K562 (cell line): Measurements from ENCODE around the gene CDKN2B-AS1. TPM values are rescaled to one million over a fixed set of nuclear protein-coding genes. Genes with fewer than 3 reads are reported as not detected.

Source experiments
- ATAC-seq: fragments of 200-7000 bp; cut with Tn5 transposase; 3 replicates; pipeline ENCODE4 v1.9.1; 2020; ENCODE audit warnings: moderate library complexity
- BruUV-seq: library from RNA; stranded (reverse); fragments of 400-500 nt; replicated peaks from 2 replicates; lab custom pipeline; 2021; lab: Mats Ljungman, UMichigan
- CTCF ChIA-PET: fragments of 300-600 bp; formaldehyde crosslinking; extraction: SDS; loops from one replicate; lab custom pipeline; 2021; ENCODE audit warnings: low intra/inter-chr PET ratio; lab: Yijun Ruan, JAX
- POLR2A ChIA-PET: fragments of 300-600, 350-650 bp; sonication (Branson Sonifier 250); formaldehyde crosslinking; extraction: SDS; loops from one replicate; lab custom pipeline; 2021; ENCODE audit warnings: antibody characterized with exemption, inconsistent platforms; lab: Yijun Ruan, JAX
- DNase-seq, 4 experiments: peaks; one replicate each; pipeline versions ENCODE4 v3.0.0 to v3.0.0-alpha.2; 2011 to 2018; ENCODE audit warnings: low spot score in 3 of 4, mixed read lengths in 3 of 4; ENCODE audit errors: extremely low read depth in 1 of 4
- FAIRE-seq: peaks from 2 replicates; lab custom pipeline; 2011; peaks lifted over from hg19 to GRCh38; lab: Jason Lieb, UNC
- H2AFZ ChIP-seq: 2 replicates; pipeline ENCODE4 v1.6.0; 2011; ENCODE audit warnings: low read depth, low read length, control low read depth, inconsistent platforms
- H3K27ac ChIP-seq: fragments of 200-600 bp; 3 replicates; pipeline ENCODE4 v1.8.0; 2011; ENCODE audit warnings: low read depth, mild to moderate bottlenecking, control low read depth, inconsistent platforms, low read length, moderate library complexity, mixed read lengths; ENCODE audit errors: extremely low read depth
- H3K27me3 ChIP-seq, 2 experiments: fragments of 300-600 bp in 1 of 2; 2 replicates in 1 of 2; 3 replicates in 1 of 2; pipeline versions ENCODE4 v1.6.0 to v1.8.0; 2011; ENCODE audit warnings: inconsistent platforms in 2 of 2, low read length in 2 of 2, mild to moderate bottlenecking in 1 of 2, mixed read lengths in 1 of 2, moderate library complexity in 1 of 2; ENCODE audit not compliant: control insufficient read depth in 2 of 2, insufficient read depth in 2 of 2
- H3K36me3 ChIP-seq: fragments of 300-600 bp; 3 replicates; pipeline ENCODE4 v1.8.0; 2011; ENCODE audit warnings: mild to moderate bottlenecking, low read length, inconsistent platforms; ENCODE audit not compliant: control insufficient read depth, insufficient read depth
- H3K4me1 ChIP-seq, 2 experiments: fragments of 200-600 bp in 1 of 2; replicated peaks in 1 of 2; 2 replicates in 1 of 2; 3 replicates in 1 of 2; pipeline versions ENCODE4 v1.5.1 to v1.8.0; 2011; ENCODE audit warnings: inconsistent platforms in 2 of 2, low read length in 2 of 2, mild to moderate bottlenecking in 1 of 2, mixed read lengths in 1 of 2, moderate library complexity in 1 of 2; ENCODE audit not compliant: control insufficient read depth in 2 of 2, insufficient read depth in 2 of 2
- H3K4me2 ChIP-seq: 2 replicates; pipeline ENCODE4 v1.6.1; 2011; ENCODE audit warnings: low read length, control low read depth, inconsistent platforms, mixed read lengths; ENCODE audit not compliant: insufficient read depth
- H3K4me3 ChIP-seq: fragments of 200-600 bp; sonication (generic), shearing (Covaris generic); 2 replicates; pipeline ENCODE4 v1.5.1; 2016; ENCODE audit warnings: control low read depth, inconsistent platforms
- H3K79me2 ChIP-seq: fragments of 200-600 bp; 3 replicates; pipeline ENCODE4 v1.8.0; 2011; ENCODE audit warnings: low read length, inconsistent platforms; ENCODE audit not compliant: control insufficient read depth, insufficient read depth
- H3K9ac ChIP-seq, 2 experiments: 2 replicates each; pipeline versions ENCODE4 v1.6.0 to v1.6.1; 2011; ENCODE audit warnings: low read depth in 2 of 2, low read length in 2 of 2, control low read depth in 1 of 2, inconsistent platforms in 1 of 2, mild to moderate bottlenecking in 1 of 2, mixed read lengths in 1 of 2; ENCODE audit not compliant: insufficient read depth in 1 of 2
- H3K9me1 ChIP-seq: one replicate; pipeline ENCODE4 v1.6.0; 2011; ENCODE audit warnings: inconsistent platforms, mild to moderate bottlenecking, low read length, moderate library complexity; ENCODE audit not compliant: control insufficient read depth, insufficient read depth
- H3K9me3 ChIP-seq: replicated peaks from 2 replicates; pipeline ENCODE4 v1.5.1; 2011; ENCODE audit warnings: low read depth, low read length, inconsistent platforms; ENCODE audit not compliant: control insufficient read depth, insufficient read depth
- H4K20me1 ChIP-seq: replicated peaks from 2 replicates; pipeline ENCODE4 v1.6.1; 2011; ENCODE audit warnings: low read length, inconsistent platforms, mixed read lengths; ENCODE audit not compliant: control insufficient read depth, insufficient read depth
- BCL6 ChIP-seq: fragments of 250-450 bp; sonication (Bioruptor Pico); IDR thresholded peaks from 2 replicates; pipeline ENCODE4 v1.4.0; 2020
- CREM ChIP-seq: IDR thresholded peaks from 2 replicates; pipeline ENCODE4 v1.6.1; 2014; ENCODE audit warnings: antibody characterized with exemption, low read depth
- EP300 ChIP-seq: IDR thresholded peaks from 2 replicates; pipeline ENCODE4 v1.6.1; 2012; ENCODE audit warnings: low read length, improper control_type of control experiment
- FOXA3 ChIP-seq, 2 experiments: fragments of 450-650 bp in 1 of 2; sonication (generic) in 1 of 2; formaldehyde crosslinking; IDR thresholded peaks in 1 of 2; conservative IDR thresholded peaks in 1 of 2; 2 replicates each; pipeline versions ENCODE4 v1.4.0 to v1.8.0; 2020 to 2022; ENCODE audit warnings: mild to moderate bottlenecking in 2 of 2, missing genetic modification reagents in 1 of 2
- KLF16 ChIP-seq: IDR thresholded peaks from 2 replicates; pipeline ENCODE4 v1.6.1; 2016; ENCODE audit warnings: antibody characterized with exemption
- MYC ChIP-seq, 2 experiments: fragments of 250-450 bp in 1 of 2; sonication (Bioruptor Pico) in 1 of 2; IDR thresholded peaks; 2 replicates each; pipeline versions ENCODE4 v1.5.1 to v1.6.1; 2012 to 2021; ENCODE audit warnings: low read depth in 2 of 2, borderline replicate concordance in 1 of 2, improper control_type of control experiment in 1 of 2, low read length in 1 of 2, mild to moderate bottlenecking in 1 of 2, moderate library complexity in 1 of 2
- PTRF ChIP-seq: fragments of 450-650 bp; IDR thresholded peaks from 2 replicates; pipeline ENCODE4 v1.6.1; 2016; ENCODE audit warnings: mild to moderate bottlenecking, missing genetic modification characterization, missing compliant biosample characterization
- RHOXF2B ChIP-seq: fragments of 250-450 bp; sonication (Bioruptor Pico); conservative IDR thresholded peaks from 2 replicates; pipeline ENCODE4 v1.5.1; 2021
- SAFB2 ChIP-seq: fragments of 200-400 bp; formaldehyde crosslinking; IDR thresholded peaks from 2 replicates; pipeline ENCODE4 v1.6.1; 2018; ENCODE audit warnings: borderline replicate concordance, low read length, low read depth, moderate library complexity; ENCODE audit not compliant: severe bottlenecking
- YY1 ChIP-seq, 3 experiments: IDR thresholded peaks; 2 replicates each; pipeline ENCODE4 v1.6.1; 2011; ENCODE audit warnings: low read length in 2 of 3, mild to moderate bottlenecking in 2 of 3, moderate library complexity in 2 of 3, borderline replicate concordance in 1 of 3, control low read depth in 1 of 3, low read depth in 1 of 3; ENCODE audit not compliant: insufficient read depth in 3 of 3, insufficient replicate concordance in 2 of 3, control insufficient read depth in 1 of 3, insufficient read length in 1 of 3; ENCODE audit errors: extremely low read depth in 1 of 3
- ZFP36 ChIP-seq: fragments of 150-350 bp; IDR thresholded peaks from 2 replicates; pipeline ENCODE4 v1.6.1; 2018; ENCODE audit warnings: low read length, low read depth; ENCODE audit not compliant: partially characterized antibody
- ZFPM2 ChIP-seq: fragments of 250-450 bp; sonication (Bioruptor Pico); IDR thresholded peaks from 2 replicates; pipeline ENCODE4 v1.5.1; 2022; ENCODE audit warnings: mild to moderate bottlenecking
- ZNF282 ChIP-seq: sonication (generic); formaldehyde crosslinking; IDR thresholded peaks from 2 replicates; pipeline ENCODE4 v1.8.1; 2023; ENCODE audit warnings: missing genetic modification reagents
- WGBS: fragments of 100-300 bp; shearing (Covaris generic); methylation state at CpG from one replicate; pipeline ENCODE4 v1.1.6; 2016; ENCODE audit warnings: low coverage, mixed read lengths; ENCODE audit not compliant: insufficient coverage; ENCODE audit errors: missing lambda C conversion rate; 5-methylcytosine and 5-hydroxymethylcytosine counted together
- in situ Hi-C: fragments of 300-500 bp; cut with MboI; formaldehyde crosslinking; loops from 4 replicates; pipeline ENCODE4 v1.15.0; 2018; ENCODE audit warnings: inconsistent platforms, mixed read lengths
- intact Hi-C: fragments of 100-400 bp; cut with micrococcal nuclease; formaldehyde crosslinking; loops from 2 replicates; pipeline ENCODE4 v1.14.2; 2022
- polyA plus RNA-seq, 8 experiments: library from polyadenylated mRNA; depleted of rRNA in 4 of 8; stranded (reverse) in 5 of 8; unstranded in 3 of 8; fragments of >200 nt; fragmentation: Nextera tagmentation in 2 of 8; fragmentation: Illumina TruSeq in 1 of 8; extraction: Ambion mirVana in 2 of 8; extraction: Trizol in 1 of 8; gene quantifications; 2 replicates each; pipeline versions ENCODE4 v1.2.1 to v1.2.3, GENCODE V29; 2011 to 2014; ENCODE audit warnings: inconsistent platforms in 1 of 8, missing spikeins in 1 of 8
- total RNA-seq, 7 experiments: library from RNA; depleted of rRNA in 6 of 7; stranded (reverse); fragments of >200 nt in 6 of 7; fragmentation: Illumina TruSeq in 2 of 7; extraction: Trizol in 2 of 7; gene quantifications; 2 replicates each; pipeline versions ENCODE4 v1.2.1 to v1.2.3, GENCODE V29; 2011 to 2021; ENCODE audit warnings: low replicate concordance in 1 of 7
- TF ChIP-seq, protein P1 (sequence below): sonication (generic); formaldehyde crosslinking; IDR thresholded peaks from 2 replicates; pipeline ENCODE4 v1.8.0; 2022; ENCODE audit warnings: missing genetic modification reagents, mild to moderate bottlenecking, borderline replicate concordance

The CDKN2B-AS1 gene
- total and polyA plus RNA-seq, 9 of the 15 experiments (the other 6 are each of a cell fraction or from before 2014, with no cell fraction given), result not detected

DNA sequence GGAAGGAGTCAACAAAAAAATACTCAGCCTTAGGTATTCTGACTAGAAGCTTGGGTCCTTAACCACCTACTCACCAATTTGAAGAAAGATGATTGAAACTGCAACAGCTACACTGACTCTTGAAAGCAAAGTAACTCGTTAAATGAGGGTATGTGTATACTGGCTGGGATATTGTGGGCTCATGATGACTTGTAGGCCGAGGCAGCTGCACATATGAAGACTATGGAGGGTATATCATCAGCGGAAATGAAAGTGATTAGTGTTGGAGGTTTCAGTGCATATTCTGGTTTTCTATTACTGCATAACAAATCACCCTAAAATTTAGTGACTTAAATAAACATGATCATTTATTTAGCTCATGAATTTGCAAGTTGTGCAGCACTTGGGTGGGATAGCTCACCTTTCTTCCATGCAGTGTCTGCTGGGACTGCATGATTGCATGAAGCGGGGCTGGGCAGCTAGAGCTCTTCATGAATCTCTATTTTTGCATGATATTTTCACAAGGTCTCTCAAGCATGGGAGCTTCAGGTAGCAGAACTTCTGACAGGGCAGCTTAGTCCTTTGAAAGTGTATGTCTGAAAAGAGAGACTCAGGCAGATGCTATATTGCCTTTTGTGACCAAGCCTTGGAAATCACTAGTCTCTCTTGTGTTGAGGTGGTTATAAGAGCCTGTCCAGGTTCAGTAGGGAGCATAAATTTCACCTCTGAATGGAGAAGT is 110.6 kb downstream of the CDKN2B-AS1 start:
- no peaks in the 10 kb centered on the region for H3K9me1 ChIP-seq
- FAIRE-seq (no peak), DNase-seq (no peak), ATAC-seq (no peak)
- POLR2A ChIA-PET, result no interaction called here
- H3K36me3 ChIP-seq, result no peaks in the 10 kb centered on the region
- no peak overlapping the region for H2AFZ ChIP-seq
- H3K4me2 ChIP-seq, result no peak overlapping the region
- no peak for TF ChIP-seq BCL6 (CRISPR knock-in tag)
- no peak for TF ChIP-seq SAFB2
- TF ChIP-seq, protein P1, sequence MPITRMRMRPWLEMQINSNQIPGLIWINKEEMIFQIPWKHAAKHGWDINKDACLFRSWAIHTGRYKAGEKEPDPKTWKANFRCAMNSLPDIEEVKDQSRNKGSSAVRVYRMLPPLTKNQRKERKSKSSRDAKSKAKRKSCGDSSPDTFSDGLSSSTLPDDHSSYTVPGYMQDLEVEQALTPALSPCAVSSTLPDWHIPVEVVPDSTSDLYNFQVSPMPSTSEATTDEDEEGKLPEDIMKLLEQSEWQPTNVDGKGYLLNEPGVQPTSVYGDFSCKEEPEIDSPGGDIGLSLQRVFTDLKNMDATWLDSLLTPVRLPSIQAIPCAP, result no peak
- TF ChIP-seq KLF16, result no peak
- no peak for TF ChIP-seq ZNF282 (CRISPR knock-in tag)
- TF ChIP-seq MYC (IDR thresholded peaks at IDR 0.05; ENCODE audit: low read depth, low read length), result no peak
- no peak for TF ChIP-seq MYC (CRISPR knock-in tag; IDR thresholded peaks at IDR 0.05; ENCODE audit: borderline replicate concordance, low read depth)
- no peak for TF ChIP-seq ZFP36
- no peak for TF ChIP-seq CREM
- no peak for TF ChIP-seq ZFPM2
- no peak for TF ChIP-seq YY1 (IDR thresholded peaks at IDR 0.05; ENCODE audit: borderline replicate concordance in 1 of 3, control insufficient read depth in 1 of 3, extremely low read depth in 1 of 3, insufficient read depth in 3 of 3, insufficient read length in 1 of 3, insufficient replicate concordance in 2 of 3, low read depth in 1 of 3, low read length in 2 of 3)
- TF ChIP-seq PTRF (tag), result no peak
- TF ChIP-seq FOXA3 (CRISPR knock-in tag; conservative IDR thresholded peaks at IDR 0.05 in 1 of 2, IDR thresholded peaks at IDR 0.05 in 1 of 2), result no peak
- TF ChIP-seq EP300, result no peak
- no peak for TF ChIP-seq RHOXF2B
- H3K27me3 ChIP-seq, result no peaks in the 10 kb centered on the region
- H3K4me3 ChIP-seq, result no peak overlapping the region
- H3K27ac ChIP-seq, result no peak overlapping the region
- H3K9ac ChIP-seq, result no peak overlapping the region
- no CpG with 5 or more reads among the region's 4 CpGs for WGBS
- no peaks in the 10 kb centered on the region for H3K9me3 ChIP-seq
- intact Hi-C loops (no loop called here), in situ Hi-C loops (no loop called here)
- CTCF ChIA-PET, result no interaction called here
- no peaks in the 10 kb centered on the region for H4K20me1 ChIP-seq
- no TSS peak for BruUV-seq
- H3K4me1 ChIP-seq, result no peaks in the 10 kb centered on the region
- H3K79me2 ChIP-seq, result no peaks in the 10 kb centered on the region
